GM23338 (cell line): ENCODE data around the gene SMYD3. TPM values are rescaled to one million over a fixed set of nuclear protein-coding genes. Genes with fewer than 3 reads are reported as not detected.

Experiments
- ATAC-seq: fragments of 200-7000 bp; cut with Tn5 transposase; 3 replicates; pipeline ENCODE4 v1.9.1; 2020
- DNase-seq: peaks from one replicate; pipeline ENCODE4 v3.0.0-alpha.2; 2015; ENCODE audit warnings: low spot score
- H2AFZ ChIP-seq: fragments of 200-600 bp; sonication (generic); 2 replicates; pipeline ENCODE4 v1.8.0; 2016; ENCODE audit warnings: antibody characterized with exemption, mild to moderate bottlenecking, moderate library complexity
- H3F3A ChIP-seq: fragments of 200-600 bp; sonication (generic); replicated peaks from 2 replicates; pipeline ENCODE4 v1.8.0; 2017; ENCODE audit warnings: antibody characterized with exemption, mixed run types, low read depth
- H3K27ac ChIP-seq: fragments of 200-600 bp; sonication (generic); 2 replicates; pipeline ENCODE4 v1.6.1; 2016; ENCODE audit warnings: low read depth
- H3K27me3 ChIP-seq: fragments of 200-600 bp; sonication (generic); 2 replicates; pipeline ENCODE4 v1.8.0; 2016; ENCODE audit warnings: mild to moderate bottlenecking, mixed run types, moderate library complexity; ENCODE audit not compliant: insufficient read depth
- H3K36me3 ChIP-seq: fragments of 200-600 bp; sonication (generic); 2 replicates; pipeline ENCODE4 v1.8.0; 2016; ENCODE audit warnings: mild to moderate bottlenecking; ENCODE audit not compliant: insufficient read depth
- H3K4me1 ChIP-seq: fragments of 200-600 bp; sonication (generic); 2 replicates; pipeline ENCODE4 v1.8.0; 2016; ENCODE audit warnings: mild to moderate bottlenecking, moderate library complexity; ENCODE audit not compliant: insufficient read depth
- H3K4me2 ChIP-seq: fragments of 200-600 bp; sonication (generic); 2 replicates; pipeline ENCODE4 v1.7.1; 2017; ENCODE audit warnings: mixed run types
- H3K4me3 ChIP-seq: fragments of 200-600 bp; sonication (generic); 2 replicates; pipeline ENCODE4 v1.6.1; 2016; ENCODE audit warnings: mixed run types
- H3K79me2 ChIP-seq: fragments of 200-600 bp; sonication (generic); replicated peaks from 2 replicates; pipeline ENCODE4 v1.8.0; 2017; ENCODE audit warnings: mild to moderate bottlenecking; ENCODE audit not compliant: insufficient read depth
- H3K9me2 ChIP-seq: fragments of 200-600 bp; sonication (generic); 2 replicates; pipeline ENCODE4 v1.8.0; 2017; ENCODE audit not compliant: insufficient read depth
- H4K20me1 ChIP-seq: fragments of 200-600 bp; sonication (generic); replicated peaks from 2 replicates; pipeline ENCODE4 v1.8.0; 2017; ENCODE audit warnings: mild to moderate bottlenecking; ENCODE audit not compliant: insufficient read depth
- H3K27ac Mint-ChIP-seq: 2 replicates; pipeline ENCODE4 v1.8.0; 2020; ENCODE audit warnings: inconsistent platforms, mild to moderate bottlenecking, moderate library complexity, mixed read lengths
- H3K27me3 Mint-ChIP-seq: 3 replicates; pipeline ENCODE4 v1.8.0; 2022; ENCODE audit warnings: low read depth, mild to moderate bottlenecking, moderate library complexity, mixed read lengths, inconsistent platforms; ENCODE audit not compliant: insufficient read depth, poor library complexity
- H3K36me3 Mint-ChIP-seq: 3 replicates; pipeline ENCODE4 v1.8.0; 2021; ENCODE audit warnings: low read depth, mild to moderate bottlenecking, inconsistent platforms, moderate library complexity, mixed read lengths
- H3K4me1 Mint-ChIP-seq: 3 replicates; pipeline ENCODE4 v1.8.0; 2020; ENCODE audit warnings: mild to moderate bottlenecking, inconsistent platforms, mixed read lengths
- H3K4me3 Mint-ChIP-seq: 3 replicates; pipeline ENCODE4 v1.8.0; 2021; ENCODE audit warnings: moderate library complexity, mild to moderate bottlenecking, inconsistent platforms, mixed read lengths
- H3K9me3 Mint-ChIP-seq: 3 replicates; pipeline ENCODE4 v1.8.0; 2020; ENCODE audit warnings: moderate library complexity, mild to moderate bottlenecking, inconsistent platforms, mixed read lengths
- CREB1 ChIP-seq: fragments of 250-450 bp; sonication (Bioruptor Pico); IDR thresholded peaks from 2 replicates; pipeline ENCODE4 v1.5.0; 2020; ENCODE audit warnings: low read depth, mild to moderate bottlenecking, moderate library complexity
- CTCF ChIP-seq, 2 experiments: fragments of 200-600 bp in 1 of 2; sonication (generic) in 1 of 2; conservative IDR thresholded peaks; 2 replicates each; pipeline versions ENCODE4 v1.5.1 to v1.6.1; 2016 to 2017; ENCODE audit warnings: antibody characterized with exemption in 2 of 2, low read depth in 2 of 2, mild to moderate bottlenecking in 2 of 2, moderate library complexity in 1 of 2
- ETS1 ChIP-seq: IDR thresholded peaks from 2 replicates; pipeline ENCODE4 v1.6.1; 2016; ENCODE audit warnings: antibody characterized with exemption
- EZH2 ChIP-seq: fragments of 200-600 bp; sonication (generic); IDR thresholded peaks from one replicate; pipeline ENCODE4 v1.8.0; 2017; ENCODE audit warnings: antibody characterized with exemption, mild to moderate bottlenecking, low read depth; ENCODE audit not compliant: unreplicated experiment
- EZH2phosphoT487 ChIP-seq: fragments of 200-600 bp; sonication (generic); IDR thresholded peaks from one replicate; pipeline ENCODE4 v1.8.1; 2018; ENCODE audit warnings: antibody characterized with exemption; ENCODE audit not compliant: unreplicated experiment
- JUNB ChIP-seq: IDR thresholded peaks from one replicate; pipeline ENCODE4 v1.6.1; 2016; ENCODE audit warnings: antibody characterized with exemption; ENCODE audit not compliant: unreplicated experiment
- NANOG ChIP-seq: IDR thresholded peaks from 2 replicates; pipeline ENCODE4 v1.6.1; 2016; ENCODE audit warnings: antibody characterized with exemption, borderline replicate concordance
- POLR2AphosphoS5 ChIP-seq: IDR thresholded peaks from 2 replicates; pipeline ENCODE4 v1.6.1; 2016; ENCODE audit warnings: antibody characterized with exemption, low read depth
- REST ChIP-seq: IDR thresholded peaks from one replicate; pipeline ENCODE4 v1.6.1; 2018; ENCODE audit warnings: antibody characterized with exemption; ENCODE audit not compliant: unreplicated experiment
- STAT1 ChIP-seq: IDR thresholded peaks from one replicate; pipeline ENCODE4 v1.6.1; 2016; ENCODE audit warnings: antibody characterized with exemption; ENCODE audit not compliant: unreplicated experiment
- ZNF114 ChIP-seq: fragments of 250-450 bp; sonication (Bioruptor Pico); IDR thresholded peaks from 2 replicates; pipeline ENCODE4 v1.5.0; 2020; ENCODE audit warnings: mild to moderate bottlenecking, moderate library complexity
- ZNF331 ChIP-seq: fragments of 250-450 bp; sonication (Bioruptor Pico); IDR thresholded peaks from 2 replicates; pipeline ENCODE4 v1.5.0; 2020; ENCODE audit warnings: low read depth, mild to moderate bottlenecking, moderate library complexity
- ZNF462 ChIP-seq: fragments of 250-450 bp; sonication (Bioruptor Pico); IDR thresholded peaks from 2 replicates; pipeline ENCODE4 v1.5.0; 2020; ENCODE audit warnings: mild to moderate bottlenecking, moderate library complexity
- polyA plus RNA-seq: library from polyadenylated mRNA; unstranded; fragments of >200 nt; fragmentation: Nextera tagmentation; extraction: Ambion mirVana; gene quantifications from 2 replicates; pipeline ENCODE4 v1.2.1, GENCODE V29; 2016
- total RNA-seq: library from RNA; depleted of rRNA; stranded (reverse); fragments of >200 nt; shearing (Covaris generic); gene quantifications from 2 replicates; pipeline ENCODE4 v1.2.3, GENCODE V29; 2014

SMYD3 gene
- total and polyA plus RNA-seq, 2 experiments from 2014 or later, result 31.8 to 34.4 TPM

- Histone ChIP-seq H3K4me1 (no peaks in the 10 kb centered on the region), H3K27ac (no peak overlapping the region), H3F3A (no peaks in the 10 kb centered on the region), H3K4me3 (no peak overlapping the region), H3K79me2 (no peaks in the 10 kb centered on the region), H3K36me3 (no peaks in the 10 kb centered on the region), H3K9me2 (no peaks in the 10 kb centered on the region), H3K27me3 (no peaks in the 10 kb centered on the region), H4K20me1 (no peaks in the 10 kb centered on the region), H2AFZ (no peak overlapping the region), H3K4me2 (no peak overlapping the region)
- no peak overlapping the region for H3K4me3 Mint-ChIP-seq
- H3K27me3 Mint-ChIP-seq, result peaks cover 4% of the 10 kb centered on the region
- ATAC-seq (no peak), DNase-seq (no peak)
- H3K4me1 Mint-ChIP-seq, result no peaks in the 10 kb centered on the region; the same call in 2 of the 3 replicates
- H3K36me3 Mint-ChIP-seq, result no peaks in the 10 kb centered on the region
- TF ChIP-seq EZH2phosphoT487 (no peak), EZH2 (no peak), ZNF114 (no peak), CTCF (conservative IDR thresholded peaks at IDR 0.05; ENCODE audit: low read depth in 2 of 2) (no peak), ZNF331 (CRISPR knock-in tag) (no peak), ZNF462 (CRISPR knock-in tag) (no peak), NANOG (no peak), CREB1 (CRISPR knock-in tag) (no peak), POLR2AphosphoS5 (no peak), STAT1 (no peak), JUNB (no peak), ETS1 (no peak), REST (no peak)
- H3K9me3 Mint-ChIP-seq, result no peaks in the 10 kb centered on the region
- H3K27ac Mint-ChIP-seq, result no peak overlapping the region; the same call in 1 of the 2 replicates
These were observed 683.5 kb downstream of the SMYD3 start for GRCh38 chr1:245823408-245824147.
